SK-N-SH treated with all-trans-retinoic acid at 6 μM for 48 hours (cell line): ENCODE measurements around the gene ADIPOR2.

Source experiments
- ATAC-seq: fragments of 200-7000 bp; cut with Tn5 transposase; 3 replicates; pipeline ENCODE4 v1.9.1; 2020; ENCODE audit warnings: mild to moderate bottlenecking, moderate library complexity
- CREB5 ChIP-seq: fragments of 250-450 bp; sonication (Bioruptor Pico); IDR thresholded peaks from 2 replicates; pipeline ENCODE4 v1.5.1; 2020; ENCODE audit warnings: low read depth, mild to moderate bottlenecking, moderate library complexity
- CSDC2 ChIP-seq: fragments of 250-450 bp; sonication (Bioruptor Pico); IDR thresholded peaks from 2 replicates; pipeline ENCODE4 v1.5.0; 2020; ENCODE audit warnings: mild to moderate bottlenecking, moderate library complexity
- CSRNP3 ChIP-seq: fragments of 250-450 bp; sonication (Bioruptor Pico); IDR thresholded peaks from 2 replicates; pipeline ENCODE4 v1.5.1; 2021; ENCODE audit warnings: mild to moderate bottlenecking, moderate library complexity
- ESRRG ChIP-seq: fragments of 250-450 bp; sonication (Bioruptor Pico); IDR thresholded peaks from 2 replicates; pipeline ENCODE4 v1.6.1; 2021; ENCODE audit warnings: mild to moderate bottlenecking
- GLIS3 ChIP-seq: fragments of 250-450 bp; sonication (Bioruptor Pico); IDR thresholded peaks from 2 replicates; pipeline ENCODE4 v1.5.0; 2020; ENCODE audit warnings: mild to moderate bottlenecking, moderate library complexity
- ISL1 ChIP-seq: fragments of 250-450 bp; sonication (Bioruptor Pico); IDR thresholded peaks from 2 replicates; pipeline ENCODE4 v2.1.2; 2022; ENCODE audit warnings: mild to moderate bottlenecking, moderate library complexity
- OSR1 ChIP-seq: fragments of 250-450 bp; sonication (Bioruptor Pico); IDR thresholded peaks from 2 replicates; pipeline ENCODE4 v1.8.0; 2022; ENCODE audit warnings: moderate library complexity, mild to moderate bottlenecking, inconsistent platforms
- PATZ1 ChIP-seq: fragments of 250-450 bp; sonication (Bioruptor Pico); IDR thresholded peaks from 2 replicates; pipeline ENCODE4 v1.8.0; 2020; ENCODE audit warnings: mild to moderate bottlenecking, moderate library complexity, borderline replicate concordance
- POU6F1 ChIP-seq: fragments of 250-450 bp; sonication (Bioruptor Pico); IDR thresholded peaks from 2 replicates; pipeline ENCODE4 v1.8.0; 2021; ENCODE audit warnings: low read depth, mild to moderate bottlenecking, moderate library complexity, borderline replicate concordance
- SNAI2 ChIP-seq: fragments of 250-450 bp; sonication (Bioruptor Pico); IDR thresholded peaks from 2 replicates; pipeline ENCODE4 v1.5.0; 2020; ENCODE audit warnings: mild to moderate bottlenecking, moderate library complexity
- TCF4 ChIP-seq: fragments of 250-450 bp; sonication (Bioruptor Pico); IDR thresholded peaks from 2 replicates; pipeline ENCODE4 v1.8.0; 2021; ENCODE audit warnings: mild to moderate bottlenecking, moderate library complexity, borderline replicate concordance
- TOX ChIP-seq: fragments of 250-450 bp; sonication (Bioruptor Pico); IDR thresholded peaks from 2 replicates; pipeline ENCODE4 v1.8.0; 2021; ENCODE audit warnings: mild to moderate bottlenecking, moderate library complexity, borderline replicate concordance
- TSHZ2 ChIP-seq: fragments of 250-450 bp; sonication (Bioruptor Pico); IDR thresholded peaks from 2 replicates; pipeline ENCODE4 v1.5.0; 2020; ENCODE audit warnings: mild to moderate bottlenecking, moderate library complexity
- ZC3H10 ChIP-seq: fragments of 250-450 bp; sonication (Bioruptor Pico); IDR thresholded peaks from 2 replicates; pipeline ENCODE4 v1.5.1; 2021; ENCODE audit warnings: mild to moderate bottlenecking, moderate library complexity
- ZFP30 ChIP-seq: fragments of 450-650 bp; formaldehyde crosslinking; IDR thresholded peaks from 2 replicates; pipeline ENCODE4 v1.5.0; 2022; ENCODE audit warnings: mild to moderate bottlenecking, moderate library complexity
- ZNF565 ChIP-seq: fragments of 450-650 bp; formaldehyde crosslinking; conservative IDR thresholded peaks from 2 replicates; pipeline ENCODE4 v1.5.0; 2020; ENCODE audit warnings: low read depth, mild to moderate bottlenecking, moderate library complexity
- ZNF8 ChIP-seq: fragments of 450-650 bp; formaldehyde crosslinking; IDR thresholded peaks from 2 replicates; pipeline ENCODE4 v1.5.0; 2020; ENCODE audit warnings: mild to moderate bottlenecking, moderate library complexity

The ADIPOR2 gene

GRCh38 chr12:1650260-1650977 is 40.5 kb upstream of the ADIPOR2 start:
- no peak for TF ChIP-seq CSRNP3
- TF ChIP-seq ESRRG = no peak
- TF ChIP-seq TOX (CRISPR knock-in tag) = no peak
- TF ChIP-seq OSR1 (CRISPR knock-in tag) = no peak
- no peak for TF ChIP-seq CREB5
- TF ChIP-seq PATZ1 (CRISPR knock-in tag) = no peak
- peak; percentile 40 for ATAC-seq

GRCh38 chr12:1650978-1651361 is 39.9 kb upstream of the ADIPOR2 start:
- no peak for ATAC-seq
- no peak for TF ChIP-seq TSHZ2 (CRISPR knock-in tag)
- no peak for TF ChIP-seq PATZ1 (CRISPR knock-in tag)
- no peak for TF ChIP-seq POU6F1
- TF ChIP-seq GLIS3 = no peak
- no peak for TF ChIP-seq ZNF565 (CRISPR knock-in tag)

- ATAC-seq = no peak
- no peak for TF ChIP-seq POU6F1
- TF ChIP-seq PATZ1 (CRISPR knock-in tag) = no peak
- TF ChIP-seq CSDC2 = no peak
- no peak for TF ChIP-seq TSHZ2 (CRISPR knock-in tag)
- no peak for TF ChIP-seq SNAI2 (CRISPR knock-in tag)
- TF ChIP-seq ZFP30 = no peak
- no peak for TF ChIP-seq TCF4 (CRISPR knock-in tag)
- TF ChIP-seq ZC3H10 (CRISPR knock-in tag) = no peak
- TF ChIP-seq ZNF8 (CRISPR knock-in tag) = no peak
- no peak for TF ChIP-seq ISL1 (CRISPR knock-in tag)
Measured at GRCh38 chr12:1651946-1652345, 38.9 kb upstream of the ADIPOR2 start.
